GM23338 (cell line): Measurements from ENCODE around the gene SLIT1.

Source experiments
- CREB1 ChIP-seq: fragments of 250-450 bp; sonication (Bioruptor Pico); IDR thresholded peaks from 2 replicates; pipeline ENCODE4 v1.5.0; 2020; ENCODE audit warnings: low read depth, mild to moderate bottlenecking, moderate library complexity
- CTCF ChIP-seq, 2 experiments: fragments of 200-600 bp in 1 of 2; sonication (generic) in 1 of 2; conservative IDR thresholded peaks; 2 replicates each; pipeline versions ENCODE4 v1.5.1 to v1.6.1; 2016 to 2017; ENCODE audit warnings: antibody characterized with exemption in 2 of 2, low read depth in 2 of 2, mild to moderate bottlenecking in 2 of 2, moderate library complexity in 1 of 2
- EZH2 ChIP-seq: fragments of 200-600 bp; sonication (generic); IDR thresholded peaks from one replicate; pipeline ENCODE4 v1.8.0; 2017; ENCODE audit warnings: antibody characterized with exemption, mild to moderate bottlenecking, low read depth; ENCODE audit not compliant: unreplicated experiment
- EZH2phosphoT487 ChIP-seq: fragments of 200-600 bp; sonication (generic); IDR thresholded peaks from one replicate; pipeline ENCODE4 v1.8.1; 2018; ENCODE audit warnings: antibody characterized with exemption; ENCODE audit not compliant: unreplicated experiment
- JUNB ChIP-seq: IDR thresholded peaks from one replicate; pipeline ENCODE4 v1.6.1; 2016; ENCODE audit warnings: antibody characterized with exemption; ENCODE audit not compliant: unreplicated experiment
- POLR2AphosphoS5 ChIP-seq: IDR thresholded peaks from 2 replicates; pipeline ENCODE4 v1.6.1; 2016; ENCODE audit warnings: antibody characterized with exemption, low read depth
- REST ChIP-seq: IDR thresholded peaks from one replicate; pipeline ENCODE4 v1.6.1; 2018; ENCODE audit warnings: antibody characterized with exemption; ENCODE audit not compliant: unreplicated experiment
- ZNF114 ChIP-seq: fragments of 250-450 bp; sonication (Bioruptor Pico); IDR thresholded peaks from 2 replicates; pipeline ENCODE4 v1.5.0; 2020; ENCODE audit warnings: mild to moderate bottlenecking, moderate library complexity
- ZNF331 ChIP-seq: fragments of 250-450 bp; sonication (Bioruptor Pico); IDR thresholded peaks from 2 replicates; pipeline ENCODE4 v1.5.0; 2020; ENCODE audit warnings: low read depth, mild to moderate bottlenecking, moderate library complexity

GRCh38 chr10:97169063-97169462 is 16.7 kb downstream of the SLIT1 start:
- TF ChIP-seq CTCF (conservative IDR thresholded peaks at IDR 0.05; ENCODE audit: low read depth in 2 of 2) = no peak
- TF ChIP-seq EZH2phosphoT487 = no peak
- TF ChIP-seq JUNB = no peak
- no peak for TF ChIP-seq EZH2
- no peak for TF ChIP-seq POLR2AphosphoS5
- no peak for TF ChIP-seq ZNF331
- no peak for TF ChIP-seq ZNF114 (CRISPR knock-in tag)
- TF ChIP-seq CREB1 (CRISPR knock-in tag) = no peak
- no peak for TF ChIP-seq REST
